Measurements from ENCODE around the gene OR8J1. TPM values are rescaled to one million over a fixed set of nuclear protein-coding genes. Genes with fewer than 3 reads are reported as not detected.
"Not testable (repeated sequence)": the region's sequence is repeated elsewhere in the genome, so short reads cannot be mapped to it uniquely, and the experiment has no call there.

OR8J1 gene
- total RNA-seq, 1 donor from 2014 or later = not detected

DNA sequence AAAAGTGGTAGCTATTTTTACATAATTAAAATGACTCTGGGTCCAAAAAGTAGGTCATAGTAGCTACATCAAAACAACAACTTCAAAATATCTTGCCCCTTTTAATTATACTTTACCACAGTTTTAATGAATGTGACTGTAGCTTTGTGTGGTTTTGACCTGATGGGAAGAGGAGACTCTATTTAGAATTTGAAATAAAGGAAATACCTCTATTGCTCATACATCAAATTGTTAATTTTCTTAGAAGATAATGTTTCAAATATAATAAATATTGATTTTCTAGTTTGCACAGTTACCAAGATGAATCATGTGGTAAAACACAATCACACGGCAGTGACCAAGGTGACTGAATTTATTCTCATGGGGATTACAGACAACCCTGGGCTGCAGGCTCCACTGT, 8.4 kb upstream of the OR8J1 start, which contains the start of gene OR8K1:
OR8K1 (plus strand) TSS at position 301 of the 400 bp plus-strand sequence; CDS start at position 301, 0 bp downstream.
- Histone ChIP-seq H3K36me3 (ENCODE audit: control insufficient read depth, insufficient read depth, low read length) (no peaks in the 10 kb centered on the region), H3K27me3 (ENCODE audit: control insufficient read depth, insufficient read depth, low read length) (no peaks in the 10 kb centered on the region), H3K4me3 (ENCODE audit: low read depth, low read length) (no peak within 1 kb of the TSS)
- no peak for DNase-seq (ENCODE audit: low read depth)
- no peak for FAIRE-seq
- TF ChIP-seq CTCF (IDR thresholded peaks at IDR 0.05; ENCODE audit: insufficient read depth, low read length, severe bottlenecking) = no peak

DNA sequence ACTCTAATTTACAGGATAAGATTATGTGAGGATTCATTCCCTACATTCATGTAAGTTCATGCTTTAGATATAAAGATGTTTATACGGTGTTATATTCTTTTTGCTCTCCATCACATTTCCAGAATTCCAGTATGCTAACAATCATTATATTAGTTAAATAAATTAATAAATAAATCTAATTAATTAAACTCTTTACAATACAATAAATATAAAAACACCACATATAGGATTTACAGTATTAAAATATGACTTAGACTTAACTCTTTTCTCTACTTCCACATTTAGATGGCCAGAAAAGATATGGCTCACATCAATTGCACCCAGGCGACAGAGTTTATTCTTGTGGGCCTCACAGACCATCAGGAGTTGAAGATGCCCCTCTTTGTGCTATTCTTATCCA, 21.2 kb downstream of the OR8J1 start, which contains the start of gene OR8U1:
OR8U1 (plus strand) TSS at position 301 of the 400 bp plus-strand sequence; CDS start at position 301, 0 bp downstream.
- TF ChIP-seq CTCF (IDR thresholded peaks at IDR 0.05; ENCODE audit: insufficient read depth, low read length, severe bottlenecking) = no peak
- no peak for FAIRE-seq
- H3K36me3 ChIP-seq (ENCODE audit: control insufficient read depth, insufficient read depth, low read length) = no peaks in the 10 kb centered on the region
- no peaks in the 10 kb centered on the region for H3K27me3 ChIP-seq (ENCODE audit: control insufficient read depth, insufficient read depth, low read length)
- no peak within 1 kb of the TSS for H3K4me3 ChIP-seq (ENCODE audit: low read depth, low read length)
- DNase-seq (ENCODE audit: low read depth) = no peak

- TF ChIP-seq CTCF (IDR thresholded peaks at IDR 0.05; ENCODE audit: insufficient read depth, low read length, severe bottlenecking) = no peak
Measured at GRCh38 chr11:56380120-56380519, 26.0 kb downstream of the OR8J1 start.

DNA sequence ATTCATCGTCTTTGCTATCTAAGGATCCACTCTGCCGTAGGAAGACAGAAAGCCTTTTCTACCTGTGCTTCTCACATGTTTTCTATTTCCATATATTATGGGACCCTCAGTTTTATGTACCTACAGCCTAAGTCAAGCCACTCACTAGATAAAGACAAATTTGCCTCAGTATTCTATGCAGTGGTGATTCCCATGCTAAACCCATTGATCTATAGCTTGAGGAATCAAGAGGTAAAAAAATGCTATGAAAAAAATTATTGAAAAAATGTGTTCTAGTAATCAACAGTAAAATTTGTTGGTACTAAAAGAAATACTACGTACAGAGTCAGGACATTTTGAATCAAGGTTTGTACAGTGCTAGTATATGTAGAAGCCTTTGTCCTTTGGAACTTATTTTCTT, 40.3 kb downstream of the OR8J1 start:
- TF ChIP-seq CTCF (IDR thresholded peaks at IDR 0.05; ENCODE audit: insufficient read depth, low read length, severe bottlenecking) = no peak
- FAIRE-seq (no peak), DNase-seq (ENCODE audit: low read depth) (no peak)
- Histone ChIP-seq H3K27me3 (ENCODE audit: control insufficient read depth, insufficient read depth, low read length) (no peaks in the 10 kb centered on the region), H3K4me3 (ENCODE audit: low read depth, low read length) (no peak overlapping the region), H3K36me3 (ENCODE audit: control insufficient read depth, insufficient read depth, low read length) (no peaks in the 10 kb centered on the region)

More at GRCh38 chr11:56380120-56380519, 26.0 kb downstream of the OR8J1 start:
- DNase-seq (ENCODE audit: low read depth) = no peak
- Histone ChIP-seq H3K36me3 (ENCODE audit: control insufficient read depth, insufficient read depth, low read length) (no peaks in the 10 kb centered on the region), H3K27me3 (ENCODE audit: control insufficient read depth, insufficient read depth, low read length) (no peaks in the 10 kb centered on the region), H3K4me3 (ENCODE audit: low read depth, low read length) (no peak overlapping the region)
- FAIRE-seq = no peak

DNA sequence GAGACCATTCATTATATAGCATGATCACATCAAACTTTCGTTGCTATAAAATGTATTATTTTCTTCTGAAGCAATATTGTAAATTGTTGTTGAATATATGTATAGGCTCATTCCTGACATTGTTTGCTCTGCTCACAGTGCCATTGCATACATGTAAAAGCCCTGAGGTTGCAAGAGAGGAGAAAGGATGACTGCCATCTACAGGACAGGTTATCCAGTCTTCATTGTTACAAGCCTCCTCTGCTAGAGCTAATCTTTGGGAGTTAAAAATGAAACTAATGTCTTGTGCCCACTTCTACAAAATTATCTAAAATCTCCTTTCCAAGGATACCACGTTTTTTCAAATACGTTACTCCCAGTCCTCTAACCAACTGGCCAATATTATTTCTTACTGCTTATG, 42.0 kb downstream of the OR8J1 start:
- no peaks in the 10 kb centered on the region for H3K36me3 ChIP-seq (ENCODE audit: control insufficient read depth, insufficient read depth, low read length)
- no peak for TF ChIP-seq CTCF (IDR thresholded peaks at IDR 0.05; ENCODE audit: insufficient read depth, low read length, severe bottlenecking)
- DNase-seq (ENCODE audit: low read depth) = no peak
- FAIRE-seq = no peak
- no peak overlapping the region for H3K4me3 ChIP-seq (ENCODE audit: low read depth, low read length)
- H3K27me3 ChIP-seq (ENCODE audit: control insufficient read depth, insufficient read depth, low read length) = no peaks in the 10 kb centered on the region

DNA sequence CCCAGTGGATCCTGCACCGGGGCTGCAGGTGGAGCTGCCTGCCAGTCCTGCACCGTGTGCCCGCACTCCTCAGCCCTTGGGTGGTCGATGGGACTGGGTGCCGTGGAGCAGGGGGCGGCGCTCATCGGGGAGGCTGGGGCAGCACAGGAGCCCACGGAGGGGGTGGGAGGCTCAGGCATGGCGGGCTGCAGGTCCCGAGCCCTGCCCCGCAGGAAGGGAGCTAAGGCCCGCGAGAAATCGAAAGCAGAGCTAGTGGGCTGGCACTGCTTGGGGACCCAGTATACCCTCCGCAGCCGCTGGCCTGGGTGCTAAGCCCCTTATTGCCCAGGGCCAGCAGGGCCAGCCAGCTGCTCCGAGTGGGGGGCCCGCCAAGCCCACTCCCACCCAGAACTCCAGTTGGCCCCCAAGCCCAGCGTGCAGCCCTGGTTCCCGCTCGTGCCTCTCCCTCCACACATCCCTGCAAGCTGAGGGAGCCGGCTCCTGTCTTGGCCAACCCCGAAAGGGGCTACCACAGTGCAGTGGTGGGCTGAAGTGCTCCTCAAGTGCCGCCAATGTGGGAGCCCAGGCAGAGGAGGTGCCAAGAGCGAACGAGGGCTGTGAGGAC, 47.9 kb downstream of the OR8J1 start:
- not testable (repeated sequence) for DNase-seq (ENCODE audit: low read depth); FAIRE-seq; H3K4me3 ChIP-seq (ENCODE audit: low read depth, low read length); H3K27me3 ChIP-seq (ENCODE audit: control insufficient read depth, insufficient read depth, low read length); H3K36me3 ChIP-seq (ENCODE audit: control insufficient read depth, insufficient read depth, low read length)
